ENCODE data around the gene PF4V1.

PF4V1 gene

DNA sequence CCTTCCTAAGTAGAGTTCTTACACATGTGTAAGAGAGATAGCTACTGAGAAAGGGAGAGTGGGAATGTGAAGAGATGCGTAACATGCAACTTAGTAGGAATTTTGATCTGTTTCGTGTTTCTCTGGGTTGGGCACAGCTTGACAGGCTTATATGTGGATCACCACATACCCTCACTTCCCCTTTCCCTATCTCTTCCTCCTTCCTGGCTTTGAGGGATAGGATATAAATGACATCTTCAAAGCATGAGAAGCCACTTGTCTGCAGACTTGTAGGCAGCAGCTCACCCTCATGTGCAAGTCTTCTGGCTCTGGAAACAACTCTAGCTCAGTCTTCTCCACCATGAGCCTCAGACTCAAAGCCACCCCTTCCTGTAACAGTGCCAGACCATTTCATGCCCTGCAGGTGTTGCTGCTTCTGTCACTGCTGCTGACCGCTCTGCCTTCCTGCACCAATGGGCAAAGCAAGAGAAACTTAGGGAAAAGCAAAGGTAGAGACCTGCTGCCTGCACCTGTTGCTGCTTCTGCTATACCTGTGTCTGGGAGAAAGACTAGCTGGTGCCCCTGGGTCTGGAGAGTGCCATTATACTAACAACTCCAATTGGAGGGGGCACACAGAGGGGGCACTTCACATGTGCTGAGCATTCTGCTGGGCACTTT, 5.4 kb upstream of the PF4V1 start:
- DNase-seq (ENCODE audit: low read depth, low spot score) = no peak

DNA sequence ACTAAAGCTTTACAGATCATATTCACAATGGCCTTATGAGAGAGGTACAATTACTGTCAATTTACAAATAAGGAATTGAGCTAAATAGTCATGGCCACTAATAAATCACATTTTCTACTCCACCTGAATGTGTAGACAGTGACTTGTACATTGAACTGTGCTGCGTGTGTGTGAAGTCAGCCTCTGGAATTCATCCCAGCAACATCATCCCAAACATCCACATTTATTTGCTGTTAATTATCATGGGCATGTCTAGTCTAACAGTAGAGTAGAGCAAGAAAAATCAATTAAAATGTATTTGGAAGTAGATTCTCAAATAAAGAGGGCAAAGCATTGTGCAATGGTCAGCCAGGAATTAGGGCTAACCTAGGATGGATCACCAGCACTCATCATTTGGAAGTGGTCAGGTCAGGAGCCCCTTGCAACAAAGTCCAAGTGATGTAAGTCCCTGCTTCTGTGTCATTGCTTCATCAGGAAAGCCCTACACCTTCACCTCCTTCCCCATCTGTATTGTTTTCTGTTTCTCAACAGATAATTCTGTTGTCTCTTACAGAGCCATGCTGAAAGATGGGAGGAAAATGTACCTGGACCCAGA, 4.8 kb upstream of the PF4V1 start:
- no peak for DNase-seq (ENCODE audit: low read depth, low spot score)

DNA sequence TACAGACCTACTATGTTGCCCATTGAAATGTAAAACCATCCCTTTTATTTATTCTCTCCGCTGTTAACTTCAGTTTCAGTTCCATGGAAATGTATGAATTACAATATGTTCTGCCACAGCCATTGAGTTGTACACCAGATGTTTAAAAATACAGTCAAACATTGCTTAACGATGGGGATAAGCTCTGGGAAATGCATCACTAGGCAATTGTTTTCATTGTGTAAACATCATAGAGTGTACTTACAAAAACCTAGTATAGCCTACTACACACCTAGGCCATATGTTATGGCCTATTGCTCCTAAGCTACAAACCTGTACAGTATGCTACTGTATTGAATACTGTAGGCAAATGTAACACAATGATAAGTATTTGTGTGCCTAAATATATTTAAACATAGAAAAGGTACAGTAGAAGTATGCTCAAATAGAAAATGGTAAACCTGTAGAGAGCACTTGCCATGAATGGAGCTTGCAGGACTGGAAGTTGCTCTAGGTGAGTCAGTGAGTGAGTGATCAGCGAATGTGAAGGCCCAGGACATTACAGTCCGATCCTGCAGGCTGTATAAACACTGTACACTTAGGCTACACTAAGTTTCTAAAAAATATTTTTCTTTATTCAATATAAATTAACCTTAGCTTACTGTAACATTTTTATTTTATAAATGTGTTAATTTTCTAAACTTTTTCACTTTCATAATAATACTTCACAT, 2.7 kb upstream of the PF4V1 start:
- DNase-seq (ENCODE audit: low read depth, low spot score) = no peak

DNA sequence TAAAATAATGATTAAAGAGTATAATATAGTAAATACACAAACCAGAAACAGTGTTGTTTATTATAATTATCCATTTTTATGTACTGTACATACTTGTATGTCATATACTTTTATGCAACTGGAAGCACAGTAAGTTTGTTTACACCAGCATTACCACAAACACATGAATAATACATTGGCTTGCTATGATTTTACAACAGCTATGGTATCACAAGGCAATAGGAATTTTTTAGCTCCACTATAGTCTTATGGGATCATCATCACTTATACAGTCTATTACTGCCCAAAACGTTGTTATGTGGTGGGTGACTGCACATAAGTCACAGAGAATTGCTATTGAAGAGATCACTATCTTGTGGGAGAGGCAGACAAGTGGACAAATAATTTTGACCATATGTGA, 1.8 kb upstream of the PF4V1 start:
- no peak for DNase-seq (ENCODE audit: low read depth, low spot score)

DNA sequence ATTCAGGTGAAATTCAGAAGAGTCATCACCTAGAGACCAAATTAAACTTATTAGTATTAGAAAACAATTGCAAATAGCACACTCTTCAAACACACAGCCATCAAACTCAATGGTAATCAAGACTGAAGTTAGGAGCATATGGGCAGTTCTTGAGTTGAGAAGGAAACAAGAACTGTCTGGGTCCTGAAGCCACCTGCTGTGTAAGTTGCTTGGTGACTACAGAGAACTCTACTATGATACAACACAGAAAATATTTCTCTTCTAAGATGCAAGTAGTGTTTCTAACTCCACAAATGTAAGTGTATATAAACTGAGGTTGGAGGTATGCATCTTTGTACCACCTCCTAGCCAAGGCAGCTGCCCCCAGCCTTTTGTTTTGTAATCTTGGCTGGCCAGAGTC, 325 bp upstream of the PF4V1 start:
- no peak for DNase-seq (ENCODE audit: low read depth, low spot score)

DNA sequence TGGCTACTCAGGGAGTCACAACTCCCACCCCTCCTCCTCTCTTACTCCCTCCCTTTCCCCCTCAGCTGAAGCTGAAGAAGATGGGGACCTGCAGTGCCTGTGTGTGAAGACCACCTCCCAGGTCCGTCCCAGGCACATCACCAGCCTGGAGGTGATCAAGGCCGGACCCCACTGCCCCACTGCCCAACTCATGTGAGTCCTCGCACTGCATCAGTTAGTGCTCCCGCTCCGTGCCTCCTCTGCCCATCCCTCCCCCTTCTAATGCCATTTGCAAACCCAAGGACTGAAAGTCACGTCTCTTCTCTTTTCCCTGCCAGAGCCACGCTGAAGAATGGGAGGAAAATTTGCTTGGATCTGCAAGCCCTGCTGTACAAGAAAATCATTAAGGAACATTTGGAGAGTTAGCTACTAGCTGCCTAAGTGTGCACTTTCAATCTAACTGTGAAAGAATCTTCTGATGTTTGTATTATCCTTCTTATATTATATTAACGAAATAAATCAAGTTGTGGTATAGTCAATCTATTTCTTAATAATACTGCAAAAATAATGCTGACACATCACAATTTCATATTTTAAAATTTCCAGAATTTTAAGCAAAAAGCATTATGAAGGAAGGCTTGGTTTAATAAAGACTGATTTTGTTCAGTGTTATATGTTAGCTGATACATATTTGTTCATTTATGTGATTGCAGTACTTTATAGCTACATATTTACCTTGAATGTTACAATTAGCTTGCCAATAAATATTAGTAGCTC, 800 bp downstream of the PF4V1 start:
- no peak for DNase-seq (ENCODE audit: low read depth, low spot score)

DNA sequence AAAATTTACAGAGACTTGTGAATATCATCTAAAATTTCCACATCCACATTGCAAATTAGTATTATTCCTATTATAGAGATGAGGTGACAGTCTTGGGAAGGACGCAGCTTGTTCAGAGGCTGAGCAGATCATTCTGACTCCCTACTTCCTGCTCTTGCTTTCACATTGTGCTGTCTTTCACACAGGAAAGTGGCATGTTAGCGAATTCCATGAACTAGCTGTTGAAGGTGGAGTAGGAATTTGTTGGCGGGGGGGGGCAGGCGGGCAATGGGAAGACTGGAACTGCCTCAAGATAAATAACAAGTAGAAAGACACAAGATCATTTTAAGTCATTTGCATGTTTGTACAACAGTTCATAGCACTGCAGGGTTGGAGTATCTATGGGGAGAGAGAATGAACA, 2.3 kb downstream of the PF4V1 start:
- no peak for DNase-seq (ENCODE audit: low read depth, low spot score)

DNA sequence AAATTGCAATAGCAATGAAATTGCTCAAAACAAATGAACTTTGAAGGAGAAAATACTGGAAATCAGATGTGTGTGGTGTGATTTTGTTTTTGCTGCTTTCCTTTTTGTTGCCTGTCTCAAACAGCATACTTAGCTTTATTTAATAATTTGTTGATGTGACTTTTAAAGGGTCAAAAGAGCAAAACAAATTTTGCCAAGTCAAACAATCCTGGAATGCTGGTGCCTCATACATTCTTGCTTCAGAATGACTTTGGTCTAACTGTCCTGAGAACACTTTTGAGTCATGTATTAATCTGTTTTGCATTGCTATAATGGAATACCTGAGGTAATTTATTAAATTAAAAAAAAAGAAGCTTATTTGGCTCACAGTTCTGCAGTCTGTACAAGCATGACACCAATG, 3.4 kb downstream of the PF4V1 start:
- no peak for DNase-seq (ENCODE audit: low read depth, low spot score)

DNA sequence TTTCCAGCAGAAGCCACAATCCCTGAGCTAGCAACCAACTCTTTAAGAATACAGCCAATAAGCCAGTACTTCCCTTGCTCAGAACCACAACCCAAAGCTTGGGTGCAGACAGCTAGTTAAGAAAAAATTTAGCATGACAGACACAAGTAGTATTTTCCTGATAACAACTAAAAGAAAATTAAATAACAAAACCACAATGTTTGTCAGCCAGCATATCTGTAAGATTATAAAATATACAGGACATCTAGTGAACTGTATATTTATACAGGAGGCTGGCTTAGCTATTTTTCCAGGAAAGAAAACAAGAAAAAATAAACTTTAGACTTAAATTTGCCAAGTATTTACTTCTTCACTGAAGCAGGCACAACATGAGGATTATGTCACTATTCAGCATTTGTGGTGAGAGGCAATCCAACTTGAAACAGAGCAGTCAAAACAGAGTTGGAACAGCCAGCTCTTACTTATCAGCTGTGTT, 6.6 kb downstream of the PF4V1 start:
- DNase-seq (ENCODE audit: low read depth, low spot score) = no peak

DNA sequence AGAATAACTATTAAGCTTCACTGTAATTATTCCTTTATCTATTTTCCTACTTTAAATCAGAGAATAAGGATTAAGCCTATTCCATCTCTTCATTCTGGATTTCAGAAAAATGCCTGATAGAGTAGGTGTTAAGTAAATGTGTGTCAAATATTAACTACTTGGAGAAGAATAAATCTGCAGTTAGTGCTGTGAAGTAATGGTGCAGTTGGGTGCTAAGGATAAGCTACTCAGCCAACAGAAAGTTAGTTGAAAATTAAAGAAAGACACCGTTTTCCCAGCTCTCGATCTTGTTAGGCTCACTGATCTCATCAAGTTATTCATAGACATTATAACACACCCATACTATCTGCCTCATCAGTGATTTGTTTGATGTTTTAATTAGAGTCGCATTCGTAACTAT, 7.1 kb downstream of the PF4V1 start:
- no peak for DNase-seq (ENCODE audit: low read depth, low spot score)

DNA sequence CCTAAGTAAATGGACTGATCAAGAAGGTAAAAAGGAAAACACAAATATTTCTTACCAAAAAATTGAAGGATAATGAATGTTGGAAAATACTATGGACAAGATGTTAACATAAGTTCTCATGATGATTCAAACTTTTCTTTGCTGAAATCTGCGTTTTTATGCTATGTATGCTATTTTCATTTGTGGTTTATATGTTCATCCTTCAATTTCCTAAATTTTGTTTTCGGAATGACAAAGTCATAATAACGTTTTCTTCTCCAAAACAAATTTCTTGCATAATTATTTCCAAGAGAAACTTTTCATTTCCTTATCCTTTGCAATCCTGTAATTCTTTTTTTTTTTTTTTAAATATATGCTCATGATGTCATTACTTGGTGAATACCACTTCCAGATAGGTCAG, 7.8 kb downstream of the PF4V1 start:
- no peak for DNase-seq (ENCODE audit: low read depth, low spot score)

DNA sequence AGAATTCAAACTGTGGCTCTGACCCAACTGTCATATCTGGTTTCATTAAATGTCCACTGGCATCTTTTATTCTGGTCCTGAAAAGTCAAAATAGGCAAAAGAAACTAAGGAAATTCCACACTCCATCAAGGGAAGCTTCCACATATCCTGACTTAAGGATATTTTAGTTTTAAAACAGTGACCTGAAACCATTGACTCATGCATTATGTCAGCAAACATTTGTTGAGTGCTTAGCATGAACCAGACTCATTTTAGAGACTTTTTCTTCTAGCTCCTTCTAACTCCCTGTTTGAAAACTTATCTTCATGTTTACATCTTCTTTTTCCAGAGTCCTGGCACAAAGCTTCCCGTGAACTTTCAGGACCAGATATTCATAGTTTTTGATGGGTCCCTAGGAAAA, 9.2 kb downstream of the PF4V1 start:
- DNase-seq (ENCODE audit: low read depth, low spot score) = no peak

DNA sequence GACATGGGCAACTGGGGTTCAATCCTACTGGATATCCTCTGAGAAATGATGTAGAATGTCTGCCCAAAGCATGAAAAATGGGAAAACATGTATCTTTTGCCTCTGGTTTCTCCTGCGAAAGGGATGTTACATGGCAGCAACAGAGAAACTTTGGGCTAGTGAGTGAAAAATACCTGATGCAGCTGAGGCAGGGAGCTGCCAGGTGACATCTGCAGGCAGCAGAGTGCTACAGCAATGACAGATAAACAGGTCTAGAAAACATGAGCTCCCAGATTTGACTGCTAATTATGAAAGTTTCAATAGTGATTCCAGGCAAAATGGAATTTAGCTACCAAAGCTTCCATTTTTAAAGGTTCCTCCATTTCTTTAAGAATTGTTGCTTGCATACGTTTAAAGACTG, 11.3 kb downstream of the PF4V1 start:
- DNase-seq (ENCODE audit: low read depth, low spot score) = no peak

DNA sequence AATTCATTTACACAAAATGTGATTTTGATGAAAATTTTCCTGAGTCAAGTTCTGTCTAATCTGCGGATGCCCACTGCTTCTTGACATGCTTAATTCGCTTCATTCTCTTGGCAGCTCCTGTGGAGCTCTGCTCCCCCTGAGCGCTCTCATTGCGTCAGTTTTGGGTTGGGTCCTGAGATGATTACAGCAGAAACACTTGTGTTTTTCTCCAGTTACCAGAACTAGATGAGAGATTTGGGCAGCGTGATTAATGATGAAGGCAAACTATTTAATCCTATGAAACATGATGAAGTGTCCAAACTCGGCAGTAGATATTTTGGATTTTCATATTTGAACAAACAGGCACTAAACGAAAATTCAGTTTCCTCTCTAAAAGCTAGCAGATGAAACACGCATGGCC, 11.9 kb downstream of the PF4V1 start:
- DNase-seq (ENCODE audit: low read depth, low spot score) = no peak

DNA sequence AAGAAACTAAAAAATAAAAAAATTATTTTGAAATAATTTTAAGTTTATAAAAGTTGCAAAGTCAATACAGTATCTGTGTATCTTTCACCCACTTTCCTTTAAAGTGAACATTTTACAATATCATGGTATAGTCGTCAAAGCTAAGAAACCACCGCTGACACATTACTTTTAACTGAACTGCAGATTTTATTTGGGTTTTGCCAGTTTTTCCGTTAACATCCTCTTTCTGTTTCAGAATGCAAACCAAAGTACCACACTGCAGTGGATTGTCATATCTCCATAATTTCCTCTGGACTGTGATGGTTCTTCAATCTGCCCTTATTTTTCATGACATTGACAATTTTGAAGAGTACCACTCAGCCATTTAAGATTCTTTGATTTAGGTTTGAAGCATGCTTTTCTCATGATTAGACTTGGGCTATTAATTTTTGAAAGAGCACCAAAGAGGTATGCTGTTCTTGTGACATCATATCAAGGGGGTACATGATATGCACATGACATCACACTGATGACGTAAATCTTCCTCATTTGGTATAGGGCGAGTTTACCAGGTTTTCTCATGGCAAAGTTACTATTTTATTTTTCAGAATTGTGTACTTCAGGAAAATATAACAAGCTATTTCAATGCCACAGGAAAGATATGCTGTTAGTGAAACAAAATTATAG, 12.5 kb downstream of the PF4V1 start:
- no peak for DNase-seq (ENCODE audit: low read depth, low spot score)

DNA sequence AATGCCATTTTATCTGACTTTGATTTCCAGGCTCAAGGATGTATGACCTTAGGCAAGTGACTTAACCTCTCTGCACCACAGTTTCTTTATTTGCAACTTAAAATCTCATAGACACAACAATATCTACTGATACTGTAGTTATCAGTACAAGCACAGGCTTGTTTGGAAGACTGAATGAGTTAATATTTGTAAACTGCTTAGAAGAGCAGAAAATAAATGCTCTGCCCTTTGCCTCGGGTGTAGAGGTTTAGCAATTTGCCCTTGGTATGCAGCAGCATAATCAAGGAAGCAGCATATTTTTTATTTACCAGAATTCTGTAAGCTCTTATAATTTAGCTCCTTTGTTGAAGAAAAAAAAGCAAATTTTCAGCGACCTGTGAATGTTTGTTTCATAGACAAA, 13.2 kb downstream of the PF4V1 start:
- no peak for DNase-seq (ENCODE audit: low read depth, low spot score)

DNA sequence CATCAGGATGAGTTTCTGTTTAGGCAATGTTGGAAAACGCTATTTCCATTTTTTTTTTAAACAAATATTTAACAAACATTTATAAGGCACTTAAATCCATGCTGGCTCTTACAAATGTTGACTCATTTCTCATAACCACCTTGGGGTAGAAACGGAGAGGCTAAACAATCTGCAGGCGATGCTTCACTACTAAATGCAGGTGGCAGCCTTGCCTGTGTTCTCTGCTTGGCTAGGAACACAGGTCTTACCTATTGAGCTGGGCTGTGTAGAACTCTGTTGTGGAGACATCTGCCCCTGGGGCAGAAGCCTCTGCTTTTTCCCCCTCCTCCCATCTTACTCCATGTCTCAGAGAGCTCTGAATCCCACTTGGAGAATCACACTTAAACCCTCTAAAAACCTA, 14.7 kb downstream of the PF4V1 start:
- no peak for DNase-seq (ENCODE audit: low read depth, low spot score)

DNA sequence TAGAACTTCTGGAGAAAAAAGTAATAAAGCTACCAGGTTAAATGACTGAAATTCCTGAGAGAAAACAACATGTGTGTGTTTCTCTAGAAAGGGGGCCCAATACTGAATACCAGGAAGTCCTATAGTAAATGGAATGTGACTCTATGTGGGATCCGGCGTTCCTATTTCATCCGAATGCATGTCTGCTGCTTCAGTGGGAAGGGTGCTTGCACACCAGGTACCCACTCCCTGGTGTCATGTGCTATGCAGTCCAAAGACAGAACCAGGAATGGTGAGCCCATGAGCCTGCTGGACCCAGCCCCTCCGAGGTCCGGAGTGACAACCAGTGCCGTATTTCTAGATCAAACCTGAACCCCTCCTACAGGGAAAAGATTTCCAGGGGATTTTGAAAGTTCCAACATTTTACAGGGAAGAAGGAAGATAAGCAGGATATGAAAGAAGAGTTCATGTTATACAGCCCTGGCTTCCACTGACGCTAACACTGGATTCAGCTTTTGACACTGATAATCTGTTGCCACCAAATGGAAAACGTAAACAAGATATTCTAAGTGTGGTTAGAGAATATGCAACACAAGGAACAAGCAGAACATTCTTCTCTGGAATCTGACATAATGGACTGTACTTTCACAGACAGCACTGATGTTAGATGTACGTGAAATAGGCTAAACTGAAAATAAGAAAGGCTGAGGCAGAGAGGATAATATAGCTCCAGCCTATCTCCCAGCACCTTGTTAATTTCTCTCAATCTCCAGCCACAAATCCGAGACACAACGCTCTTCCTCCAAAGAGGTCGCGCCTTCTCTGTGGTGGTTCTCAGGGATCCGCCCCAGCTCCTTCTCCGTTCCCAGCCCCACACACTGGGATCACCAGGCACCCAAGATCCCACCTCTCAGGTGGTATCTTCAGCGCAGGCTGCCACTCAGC, 15.4 kb downstream of the PF4V1 start:
- DNase-seq (ENCODE audit: low read depth, low spot score) = no peak

DNA sequence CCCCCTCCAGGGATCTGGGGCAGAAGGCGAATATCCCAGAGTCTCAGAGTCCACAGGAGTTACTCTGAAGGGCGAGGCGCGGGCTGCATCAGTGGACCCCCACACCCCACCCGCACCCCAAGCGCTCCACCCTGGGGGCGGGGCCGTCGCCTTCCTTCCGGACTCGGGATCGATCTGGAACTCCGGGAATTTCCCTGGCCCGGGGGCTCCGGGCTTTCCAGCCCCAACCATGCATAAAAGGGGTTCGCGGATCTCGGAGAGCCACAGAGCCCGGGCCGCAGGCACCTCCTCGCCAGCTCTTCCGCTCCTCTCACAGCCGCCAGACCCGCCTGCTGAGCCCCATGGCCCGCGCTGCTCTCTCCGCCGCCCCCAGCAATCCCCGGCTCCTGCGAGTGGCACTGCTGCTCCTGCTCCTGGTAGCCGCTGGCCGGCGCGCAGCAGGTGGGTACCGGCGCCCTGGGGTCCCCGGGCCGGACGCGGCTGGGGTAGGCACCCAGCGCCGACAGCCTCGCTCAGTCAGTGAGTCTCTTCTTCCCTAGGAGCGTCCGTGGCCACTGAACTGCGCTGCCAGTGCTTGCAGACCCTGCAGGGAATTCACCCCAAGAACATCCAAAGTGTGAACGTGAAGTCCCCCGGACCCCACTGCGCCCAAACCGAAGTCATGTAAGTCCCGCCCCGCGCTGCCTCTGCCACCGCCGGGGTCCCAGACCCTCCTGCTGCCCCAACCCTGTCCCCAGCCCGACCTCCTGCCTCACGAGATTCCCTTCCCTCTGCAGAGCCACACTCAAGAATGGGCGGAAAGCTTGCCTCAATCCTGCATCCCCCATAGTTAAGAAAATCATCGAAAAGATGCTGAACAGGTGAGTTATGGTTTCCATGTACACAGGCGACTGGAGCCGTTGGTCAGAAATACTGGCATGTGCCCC, 16.3 kb downstream of the PF4V1 start, which contains the start of gene CXCL1:
CXCL1 (plus strand) TSS at position 264 of the 926 bp plus-strand sequence; CDS start at position 342, 78 bp downstream.
- DNase-seq (ENCODE audit: low read depth, low spot score) = no peak

DNA sequence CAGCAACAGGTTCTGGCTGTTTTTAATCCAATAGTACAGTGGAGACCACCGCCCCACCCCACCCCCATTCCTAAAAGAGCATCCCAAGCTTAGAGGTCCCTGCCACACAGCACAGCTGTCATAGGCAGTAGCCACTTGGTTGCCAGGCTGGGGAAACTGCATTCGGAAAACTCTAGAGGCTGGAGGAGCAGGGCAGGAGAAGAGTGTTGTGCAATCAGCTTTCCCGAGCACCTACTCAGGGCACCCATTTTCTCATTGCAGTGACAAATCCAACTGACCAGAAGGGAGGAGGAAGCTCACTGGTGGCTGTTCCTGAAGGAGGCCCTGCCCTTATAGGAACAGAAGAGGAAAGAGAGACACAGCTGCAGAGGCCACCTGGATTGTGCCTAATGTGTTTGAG, 17.2 kb downstream of the PF4V1 start:
- no peak for DNase-seq (ENCODE audit: low read depth, low spot score)
